Effector CD4-positive, alpha-beta T cell (primary cell): ENCODE results near the gene NRXN2.

Experiments used
- DNase-seq: peaks from one replicate; pipeline ENCODE4 v3.0.0-alpha.2; 2020

Gene NRXN2

GRCh38 chr11:64621283-64622019 is 101.5 kb downstream of the NRXN2 start:
- no peak for DNase-seq

- no peak for DNase-seq
Observed at GRCh38 chr11:64620381-64620971, 102.5 kb downstream of the NRXN2 start.

- DNase-seq: no peak
Observed at GRCh38 chr11:64619811-64620380, 103.1 kb downstream of the NRXN2 start.

- DNase-seq: no peak
Observed at GRCh38 chr11:64619196-64619595, 103.8 kb downstream of the NRXN2 start.

GRCh38 chr11:64616817-64617216 is 106.2 kb downstream of the NRXN2 start:
- no peak for DNase-seq

GRCh38 chr11:64614917-64615316 is 108.1 kb downstream of the NRXN2 start:
- DNase-seq: no peak

- DNase-seq: no peak
Observed at GRCh38 chr11:64613648-64614047, 109.3 kb downstream of the NRXN2 start.

GRCh38 chr11:64611869-64612646 is 110.9 kb downstream of the NRXN2 start:
- no peak for DNase-seq

GRCh38 chr11:64611176-64611575 is 111.8 kb downstream of the NRXN2 start:
- no peak for DNase-seq

GRCh38 chr11:64610596-64610995 is 112.4 kb downstream of the NRXN2 start:
- DNase-seq: no peak

- DNase-seq: no peak
Observed at GRCh38 chr11:64609436-64610047, 113.5 kb downstream of the NRXN2 start.

GRCh38 chr11:64608636-64609035 is 114.4 kb downstream of the NRXN2 start:
- no peak for DNase-seq

- no peak for DNase-seq
Observed at GRCh38 chr11:64608046-64608445, 115.0 kb downstream of the NRXN2 start.

- DNase-seq: no peak
Observed at GRCh38 chr11:64607381-64607985, 115.5 kb downstream of the NRXN2 start.

GRCh38 chr11:64606796-64607380 is 116.1 kb downstream of the NRXN2 start:
- no peak for DNase-seq

- DNase-seq: no peak
Observed at GRCh38 chr11:64605656-64606585, 117.1 kb downstream of the NRXN2 start.

GRCh38 chr11:64605244-64605560 is 117.8 kb downstream of the NRXN2 start:
- DNase-seq: no peak

- DNase-seq: no peak
Observed at GRCh38 chr11:64604458-64605243, 118.3 kb downstream of the NRXN2 start.

GRCh38 chr11:64603411-64604110 is 119.4 kb downstream of the NRXN2 start:
- DNase-seq: no peak
